ENCODE measurements around the gene KCNQ1OT1.

KCNQ1OT1 gene

DNA sequence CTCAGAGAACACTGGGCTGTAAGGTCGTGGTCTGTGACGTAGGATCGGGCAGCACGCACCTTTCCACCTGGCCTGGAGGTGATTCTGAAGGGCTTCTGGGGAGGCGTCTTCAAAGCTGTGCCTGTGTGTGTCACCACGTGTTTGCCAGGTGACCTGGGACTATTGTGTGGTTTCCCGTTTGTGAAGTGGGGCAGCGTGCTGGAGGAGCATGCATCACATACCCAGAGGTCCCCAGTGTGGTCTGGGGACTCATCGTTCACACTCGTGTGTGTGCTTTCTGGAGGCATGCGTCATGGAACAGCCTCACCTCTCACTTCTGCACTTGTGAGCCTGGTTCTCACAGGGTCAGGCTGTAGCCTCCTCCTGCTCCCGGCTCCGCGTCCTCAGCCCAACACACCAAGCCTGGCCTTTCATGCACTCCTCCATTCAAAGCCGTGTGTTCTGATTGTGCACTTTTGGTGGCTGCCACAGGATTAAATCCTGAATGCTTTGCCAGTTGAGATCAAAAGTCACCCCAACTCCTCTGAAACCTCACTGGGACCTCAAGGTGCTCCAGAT lies 106.3 kb downstream of the KCNQ1OT1 start:
- no peaks in the 10 kb centered on the region for H3K36me3 Mint-ChIP-seq (ENCODE audit: low read depth)

DNA sequence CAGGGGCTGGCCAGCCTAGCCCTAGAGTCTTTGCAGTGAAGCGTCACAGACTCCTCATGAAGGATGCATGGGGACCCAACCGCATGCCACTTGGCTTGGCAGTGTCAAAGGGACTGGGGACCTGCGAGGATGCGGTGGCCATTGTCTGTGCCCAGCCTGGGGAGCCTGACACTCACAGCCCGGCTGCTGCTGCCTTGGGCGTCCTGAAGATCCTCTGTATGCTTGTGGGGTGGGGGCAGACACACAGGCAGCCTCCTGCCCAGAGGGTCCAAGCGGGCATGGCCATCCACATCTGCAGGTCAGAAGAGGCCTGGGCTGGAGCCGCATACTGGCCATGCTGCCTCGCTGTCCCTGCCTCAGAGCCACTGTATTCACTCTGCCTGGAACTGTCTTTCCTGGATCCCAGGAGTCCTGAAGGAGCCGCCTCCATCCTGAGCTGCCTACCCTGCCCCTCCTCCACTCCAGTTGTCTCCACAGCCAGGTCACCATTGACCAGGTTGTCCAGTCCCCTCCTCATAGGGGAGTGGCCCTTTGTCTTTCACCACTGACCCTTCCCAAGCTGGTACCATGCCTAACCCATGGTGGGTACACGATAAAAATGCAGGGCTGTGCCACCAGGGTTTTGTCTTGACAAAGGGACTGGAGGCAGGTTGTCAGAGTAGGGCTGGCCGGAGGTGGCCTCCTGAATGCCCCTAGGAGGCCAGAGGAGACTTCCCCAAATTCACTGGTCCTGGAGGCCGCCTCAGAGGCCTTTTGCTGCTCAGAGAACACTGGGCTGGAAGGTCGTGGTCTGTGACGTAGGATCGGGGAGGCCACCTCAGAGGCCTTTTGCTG lies 107.0 kb downstream of the KCNQ1OT1 start:
- Mint-ChIP-seq H3K27ac (no peak overlapping the region), H3K4me3 (no peak overlapping the region), H3K36me3 (ENCODE audit: low read depth) (no peaks in the 10 kb centered on the region), H3K27me3 (ENCODE audit: low read depth) (no peaks in the 10 kb centered on the region), H3K4me1 (ENCODE audit: low read depth) (no peaks in the 10 kb centered on the region), H3K9me3 (peaks cover 7% of the 10 kb centered on the region)

More for the DNA sequence above, 106.3 kb downstream of the KCNQ1OT1 start:
- Mint-ChIP-seq H3K4me3 (no peak overlapping the region), H3K9me3 (peaks cover 7% of the 10 kb centered on the region), H3K27me3 (ENCODE audit: low read depth) (no peaks in the 10 kb centered on the region), H3K27ac (no peak overlapping the region), H3K4me1 (ENCODE audit: low read depth) (no peaks in the 10 kb centered on the region)

DNA sequence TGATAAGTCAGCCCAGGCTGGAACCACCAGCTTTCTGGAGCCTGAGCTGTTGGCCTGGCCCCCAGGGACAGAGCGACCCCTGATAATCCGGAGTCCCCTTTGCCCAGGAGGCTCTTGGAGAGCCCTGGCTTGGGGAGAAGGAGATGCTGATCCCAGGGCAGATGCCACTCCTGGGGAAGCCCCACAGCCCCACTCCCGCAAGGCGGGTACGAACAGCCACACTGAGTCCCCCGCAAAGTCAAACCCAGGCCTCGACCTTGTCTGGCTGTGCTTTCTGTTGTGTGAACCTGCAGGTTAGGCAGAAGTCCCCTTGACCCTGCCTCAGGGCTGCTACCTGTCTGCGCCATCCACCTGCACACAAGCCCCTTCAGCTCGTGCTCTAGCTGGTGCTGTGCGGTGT lies 108.0 kb downstream of the KCNQ1OT1 start:
- no peaks in the 10 kb centered on the region for H3K36me3 Mint-ChIP-seq (ENCODE audit: low read depth)
- no peaks in the 10 kb centered on the region for H3K9me3 Mint-ChIP-seq
- H3K4me1 Mint-ChIP-seq (ENCODE audit: low read depth) = no peaks in the 10 kb centered on the region
- H3K27me3 Mint-ChIP-seq (ENCODE audit: low read depth) = no peaks in the 10 kb centered on the region
- no peak overlapping the region for H3K27ac Mint-ChIP-seq
- no peak overlapping the region for H3K4me3 Mint-ChIP-seq

DNA sequence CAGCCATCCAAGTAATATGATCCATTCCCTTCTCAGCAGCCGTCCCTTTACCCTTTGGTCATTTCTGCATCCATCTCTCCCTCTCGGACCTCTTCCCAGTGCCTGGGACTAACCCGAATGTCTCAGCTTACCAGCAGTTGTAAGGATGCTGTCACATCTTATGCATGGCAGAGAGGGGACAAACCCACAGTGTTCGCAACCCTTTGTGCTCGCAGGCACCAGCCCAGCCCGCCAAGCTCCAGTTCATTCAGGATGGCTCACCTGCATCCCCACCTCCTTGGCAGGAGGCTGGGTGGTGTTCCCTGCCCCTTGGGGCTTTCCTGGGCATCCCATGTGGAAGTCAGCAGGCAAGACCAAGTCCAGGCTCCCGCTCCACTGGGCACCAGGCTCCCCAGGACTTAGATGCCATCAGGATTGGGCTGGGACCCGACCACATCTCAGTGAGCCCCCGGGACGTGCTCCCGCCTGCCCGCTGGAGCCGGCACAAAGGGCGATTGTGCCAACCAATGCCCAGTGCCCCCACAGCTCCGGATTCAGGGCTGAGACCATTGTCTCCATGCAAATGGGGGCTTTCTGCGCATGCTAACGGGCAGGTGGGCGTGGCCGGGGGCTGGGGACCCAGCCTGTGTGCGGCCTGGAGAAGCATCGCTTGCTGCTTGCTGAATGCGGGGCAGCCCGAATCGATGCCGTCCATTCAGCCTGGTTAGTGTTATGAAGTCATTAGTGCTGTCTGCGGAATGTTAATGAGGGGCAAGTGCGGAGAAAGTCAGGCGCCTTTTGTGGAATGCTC lies 108.6 kb downstream of the KCNQ1OT1 start:
- no peaks in the 10 kb centered on the region for H3K27me3 Mint-ChIP-seq (ENCODE audit: low read depth)
- no peak overlapping the region for H3K27ac Mint-ChIP-seq
- H3K9me3 Mint-ChIP-seq = no peaks in the 10 kb centered on the region
- no peaks in the 10 kb centered on the region for H3K36me3 Mint-ChIP-seq (ENCODE audit: low read depth)
- H3K4me3 Mint-ChIP-seq = no peak overlapping the region
- no peaks in the 10 kb centered on the region for H3K4me1 Mint-ChIP-seq (ENCODE audit: low read depth)

DNA sequence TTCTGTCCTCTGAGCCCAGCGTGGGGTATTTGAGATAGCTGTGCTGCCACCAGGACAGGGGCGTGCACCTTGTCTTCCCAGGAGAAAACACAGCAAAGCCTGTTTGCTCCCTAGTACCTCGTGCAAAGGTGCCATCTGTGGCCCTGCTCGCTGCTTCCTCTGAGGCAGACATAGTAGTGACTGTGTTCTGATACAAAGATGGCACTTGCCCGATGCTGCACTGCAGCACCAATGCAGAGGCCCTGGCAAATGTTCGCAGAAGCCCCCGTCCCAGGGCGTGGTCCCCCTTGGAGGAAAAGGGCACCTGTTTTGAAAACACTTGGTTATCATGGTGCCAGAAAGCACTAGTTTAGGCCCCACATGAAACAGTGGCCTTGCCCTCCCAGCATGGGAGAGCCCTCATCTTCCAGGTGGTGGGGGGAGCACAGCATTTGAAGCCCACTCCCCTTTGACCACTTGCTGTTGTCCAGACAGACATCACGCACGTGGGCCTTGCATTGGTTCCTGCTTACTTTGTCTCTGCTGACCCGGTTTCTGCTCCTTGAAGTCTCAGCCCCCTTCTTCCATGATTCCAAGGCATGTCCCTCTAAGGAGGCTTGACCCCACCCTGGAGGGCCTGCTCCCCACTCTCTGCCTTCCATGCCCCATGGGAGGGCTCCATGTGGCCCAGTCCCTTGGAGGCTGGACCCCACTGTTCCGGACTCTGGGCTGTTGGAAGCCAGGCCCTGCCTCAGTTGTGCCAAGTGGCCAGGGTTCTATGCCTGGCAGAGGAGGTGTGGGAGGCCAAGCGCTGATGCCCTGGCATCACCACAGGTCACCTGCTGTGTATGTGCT lies 109.4 kb downstream of the KCNQ1OT1 start:
- no peaks in the 10 kb centered on the region for H3K27me3 Mint-ChIP-seq (ENCODE audit: low read depth)
- no peaks in the 10 kb centered on the region for H3K4me1 Mint-ChIP-seq (ENCODE audit: low read depth)
- H3K36me3 Mint-ChIP-seq (ENCODE audit: low read depth) = no peaks in the 10 kb centered on the region
- no peak overlapping the region for H3K4me3 Mint-ChIP-seq
- H3K27ac Mint-ChIP-seq = no peak overlapping the region
- no peaks in the 10 kb centered on the region for H3K9me3 Mint-ChIP-seq

DNA sequence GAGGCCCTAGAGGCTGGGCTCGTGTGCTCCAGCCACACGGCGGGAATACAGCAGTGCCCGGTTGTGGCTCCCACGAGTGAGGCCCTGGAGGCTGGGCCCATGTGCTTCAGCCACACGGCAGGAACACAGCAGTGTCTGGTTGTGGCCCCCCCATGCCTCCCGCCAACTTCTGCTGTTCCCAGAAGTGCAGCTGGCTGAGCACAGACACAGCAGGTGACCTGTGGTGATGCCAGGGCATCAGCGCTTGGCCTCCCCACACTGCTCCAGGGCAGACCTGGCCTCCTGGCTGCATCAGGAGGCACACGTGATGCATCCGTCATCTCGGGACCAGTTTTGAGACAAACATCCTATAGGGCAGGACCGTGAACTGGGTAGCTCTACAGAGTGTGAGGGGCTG lies 110.3 kb downstream of the KCNQ1OT1 start:
- Mint-ChIP-seq H3K36me3 (ENCODE audit: low read depth) (no peaks in the 10 kb centered on the region), H3K27ac (no peak overlapping the region), H3K9me3 (no peaks in the 10 kb centered on the region), H3K27me3 (ENCODE audit: low read depth) (no peaks in the 10 kb centered on the region), H3K4me3 (no peak overlapping the region), H3K4me1 (ENCODE audit: low read depth) (no peaks in the 10 kb centered on the region)

DNA sequence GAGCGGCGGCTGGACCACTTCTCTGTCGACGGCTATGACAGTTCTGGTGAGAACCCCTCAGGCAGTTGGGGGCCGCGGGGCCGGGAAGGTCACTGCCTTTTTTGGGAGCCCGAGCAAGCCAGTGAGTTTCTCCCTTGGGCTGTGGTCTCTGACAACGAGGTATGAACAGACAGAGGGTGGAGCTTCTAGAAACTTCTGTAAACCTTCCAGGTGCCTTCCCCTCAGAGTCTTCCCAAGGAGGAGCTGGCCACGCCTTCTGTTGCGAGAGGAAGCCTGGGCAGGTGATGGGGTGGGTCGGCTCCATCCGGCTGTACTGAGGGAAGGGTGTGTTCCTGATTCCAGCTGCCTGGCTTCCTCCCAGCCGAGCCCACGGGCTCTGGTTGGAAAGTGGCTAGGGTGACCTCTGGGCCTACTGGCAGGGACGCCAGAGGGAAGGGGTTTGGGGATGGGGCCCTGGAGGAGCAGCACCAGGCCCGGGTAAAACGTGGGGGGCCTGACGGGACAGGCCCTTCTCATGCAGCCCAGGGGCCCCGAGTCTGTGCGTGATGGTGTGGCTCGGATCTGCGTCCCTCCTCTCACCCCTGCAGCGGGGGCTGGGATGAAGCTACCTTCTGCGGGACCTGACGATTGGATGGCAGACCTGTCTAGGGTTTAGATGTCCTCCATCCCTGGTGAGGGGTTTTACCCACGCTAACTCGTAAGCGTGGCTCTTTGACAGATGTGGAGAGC lies 110.8 kb downstream of the KCNQ1OT1 start:
- no peaks in the 10 kb centered on the region for H3K4me1 Mint-ChIP-seq (ENCODE audit: low read depth)
- no peaks in the 10 kb centered on the region for H3K36me3 Mint-ChIP-seq (ENCODE audit: low read depth)
- no peaks in the 10 kb centered on the region for H3K9me3 Mint-ChIP-seq
- no peak overlapping the region for H3K4me3 Mint-ChIP-seq
- H3K27ac Mint-ChIP-seq = no peak overlapping the region
- no peaks in the 10 kb centered on the region for H3K27me3 Mint-ChIP-seq (ENCODE audit: low read depth)

DNA sequence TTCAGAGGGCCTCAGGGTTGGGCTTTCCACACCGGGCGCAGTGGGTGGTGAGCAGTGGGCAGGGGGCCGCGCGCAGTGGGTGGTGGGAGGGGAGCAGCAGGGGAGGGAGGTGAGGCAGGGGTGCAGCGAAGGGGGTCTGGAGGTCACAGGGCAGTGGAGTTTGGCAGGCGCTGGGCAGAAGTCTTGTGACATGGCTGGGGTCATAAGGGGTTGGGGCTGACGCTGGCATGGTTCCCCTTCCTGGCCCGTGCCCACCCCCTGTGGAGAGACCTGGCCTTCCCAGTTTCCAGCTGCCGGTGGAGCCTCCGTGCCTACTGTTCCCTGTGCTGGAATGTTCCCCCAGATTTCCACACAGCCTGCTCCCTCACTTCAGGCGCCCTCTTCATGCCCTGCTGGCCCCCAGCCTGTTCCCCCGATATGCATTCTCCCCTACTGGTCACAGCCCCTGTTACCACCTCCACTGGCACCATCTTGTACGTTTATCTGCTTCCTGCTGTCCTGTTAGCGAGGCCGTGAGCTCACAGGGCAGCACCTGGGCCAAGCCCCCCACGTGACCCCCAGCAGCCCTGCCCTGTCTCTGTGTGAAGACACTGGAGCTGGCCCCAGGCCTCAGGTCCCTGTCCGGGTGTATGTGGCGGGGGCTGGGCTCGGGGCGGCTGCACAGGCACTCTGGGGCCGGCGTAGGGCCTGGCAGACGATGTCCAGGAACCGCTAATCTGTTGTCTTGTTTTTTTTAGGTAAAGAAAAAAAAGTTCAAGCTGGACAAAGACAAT lies 111.6 kb downstream of the KCNQ1OT1 start:
- Mint-ChIP-seq H3K4me1 (ENCODE audit: low read depth) (no peaks in the 10 kb centered on the region), H3K27me3 (ENCODE audit: low read depth) (no peaks in the 10 kb centered on the region), H3K4me3 (no peak overlapping the region), H3K36me3 (ENCODE audit: low read depth) (no peaks in the 10 kb centered on the region), H3K27ac (no peak overlapping the region), H3K9me3 (no peaks in the 10 kb centered on the region)

DNA sequence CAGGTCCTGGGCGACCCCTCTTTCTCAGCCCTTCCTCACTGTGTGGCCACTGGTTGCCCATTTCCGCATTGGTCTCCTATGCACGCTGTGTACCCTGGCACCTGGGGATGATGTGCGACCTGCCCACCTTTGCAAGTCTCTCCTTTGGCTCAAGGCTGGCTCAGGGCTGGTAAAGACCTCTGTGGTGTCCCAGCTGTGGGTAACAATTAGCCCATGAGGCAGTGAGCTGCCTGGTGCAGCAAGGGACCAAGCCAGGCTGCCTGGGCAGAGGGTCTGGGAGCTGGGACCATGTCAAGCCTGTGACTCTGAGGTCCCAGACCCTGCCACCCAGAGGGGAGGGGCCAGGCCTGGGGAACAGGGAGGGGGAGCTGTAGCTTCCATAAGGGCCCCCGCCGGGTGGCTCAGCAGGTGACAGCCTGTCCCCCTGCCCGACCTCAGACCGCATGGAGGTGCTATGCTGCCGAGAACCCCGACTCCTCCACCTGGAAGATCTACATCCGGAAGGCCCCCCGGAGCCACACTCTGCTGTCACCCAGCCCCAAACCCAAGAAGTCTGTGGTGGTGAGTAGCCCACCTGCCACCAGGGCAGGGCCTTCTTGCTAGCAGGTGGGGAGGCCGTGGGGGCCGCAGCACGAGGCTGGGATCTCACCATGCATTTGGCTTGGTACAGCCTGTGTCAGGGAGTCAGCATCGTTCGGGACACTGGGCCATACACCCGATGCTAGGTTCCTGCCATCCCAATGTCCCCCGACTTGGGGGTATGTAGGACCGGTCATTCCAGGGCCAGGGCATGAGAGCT lies 112.5 kb downstream of the KCNQ1OT1 start:
- no peaks in the 10 kb centered on the region for H3K9me3 Mint-ChIP-seq
- no peaks in the 10 kb centered on the region for H3K27me3 Mint-ChIP-seq (ENCODE audit: low read depth)
- no peak overlapping the region for H3K27ac Mint-ChIP-seq
- no peak overlapping the region for H3K4me3 Mint-ChIP-seq
- no peaks in the 10 kb centered on the region for H3K4me1 Mint-ChIP-seq (ENCODE audit: low read depth)
- H3K36me3 Mint-ChIP-seq (ENCODE audit: low read depth) = no peaks in the 10 kb centered on the region

DNA sequence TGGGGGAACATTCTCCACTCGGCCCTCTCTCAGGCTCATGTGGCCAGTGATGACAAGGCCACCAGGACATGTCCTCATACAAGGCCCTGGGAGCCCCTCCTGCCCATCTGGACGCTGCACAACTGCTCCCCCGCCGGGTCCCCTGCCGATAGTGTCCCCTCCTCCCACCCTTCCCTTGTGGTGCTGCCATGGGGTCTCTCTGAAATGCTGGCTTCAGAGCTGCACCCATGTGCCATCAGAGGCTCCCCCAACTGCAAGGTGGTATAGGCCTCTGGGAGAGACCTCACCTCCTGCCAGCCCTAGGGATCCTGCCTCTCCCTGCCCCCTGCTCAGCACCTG lies 113.0 kb downstream of the KCNQ1OT1 start:
- Mint-ChIP-seq H3K4me3 (no peak overlapping the region), H3K4me1 (ENCODE audit: low read depth) (no peaks in the 10 kb centered on the region), H3K36me3 (ENCODE audit: low read depth) (no peaks in the 10 kb centered on the region), H3K27ac (no peak overlapping the region), H3K27me3 (ENCODE audit: low read depth) (no peaks in the 10 kb centered on the region), H3K9me3 (no peaks in the 10 kb centered on the region)

DNA sequence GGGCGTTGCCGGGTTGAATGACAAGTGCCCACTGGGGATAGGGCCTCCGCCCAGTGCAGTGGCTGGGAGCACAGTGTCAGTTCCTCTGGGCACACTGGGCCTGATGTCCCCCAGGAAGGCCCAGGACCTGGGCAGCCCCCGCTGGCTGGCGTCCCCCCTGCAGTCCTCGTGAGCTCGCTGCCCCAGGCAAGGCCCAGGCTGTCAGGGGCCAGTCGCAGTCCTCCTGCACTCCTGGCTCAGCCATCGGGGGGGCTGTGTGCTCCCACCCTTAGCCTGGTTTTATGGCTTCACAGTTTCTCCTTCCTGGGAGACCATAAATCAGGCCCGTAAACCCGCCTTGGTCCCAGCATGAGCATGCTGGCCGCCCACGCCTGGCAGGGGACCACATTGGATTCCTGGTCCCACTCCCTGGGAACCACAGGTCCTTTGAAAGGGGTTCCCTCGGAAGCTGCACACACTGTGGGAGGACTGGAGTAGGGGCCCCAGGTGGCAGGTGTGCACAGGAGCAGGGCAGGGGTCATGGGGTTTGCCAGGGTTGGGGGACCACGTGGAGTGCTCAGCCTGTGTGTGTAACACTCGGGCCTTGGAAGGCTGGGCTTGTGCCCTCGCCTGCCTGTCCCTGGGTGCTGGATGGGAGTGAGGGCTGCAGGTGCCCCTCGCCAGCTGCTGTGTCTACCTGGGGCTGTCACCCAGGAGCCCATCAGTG lies 113.6 kb downstream of the KCNQ1OT1 start:
- Mint-ChIP-seq H3K4me3 (no peak overlapping the region), H3K4me1 (ENCODE audit: low read depth) (no peaks in the 10 kb centered on the region), H3K9me3 (no peaks in the 10 kb centered on the region), H3K27ac (no peak overlapping the region), H3K27me3 (ENCODE audit: low read depth) (no peaks in the 10 kb centered on the region), H3K36me3 (ENCODE audit: low read depth) (no peaks in the 10 kb centered on the region)

DNA sequence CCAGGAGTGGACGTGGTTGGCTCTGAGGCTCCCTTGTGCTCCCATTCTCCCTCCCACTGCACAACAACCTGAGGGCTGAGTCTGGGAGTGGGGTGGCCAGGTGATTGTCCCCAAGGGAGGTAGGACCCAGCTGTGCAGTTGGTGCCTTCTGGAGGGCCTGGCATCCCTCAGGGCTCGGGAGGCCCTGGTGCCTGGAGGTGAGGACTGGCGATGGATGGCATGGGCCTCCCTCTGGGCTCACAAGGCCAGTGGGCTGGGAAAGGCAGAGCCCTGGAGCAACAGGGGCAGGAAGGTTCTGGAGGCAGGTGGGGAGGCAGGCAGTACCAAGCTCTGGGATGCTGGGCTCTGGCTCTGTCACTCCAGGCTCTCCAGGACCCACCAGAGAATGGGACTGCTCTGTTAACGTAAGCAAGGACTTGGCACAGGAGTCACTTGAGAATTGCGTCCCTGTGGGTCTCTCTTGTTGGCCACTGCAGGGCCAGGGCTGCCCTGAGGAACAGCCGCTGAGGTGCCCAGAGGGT lies 114.2 kb downstream of the KCNQ1OT1 start:
- H3K4me1 Mint-ChIP-seq (ENCODE audit: low read depth) = no peaks in the 10 kb centered on the region
- no peak overlapping the region for H3K27ac Mint-ChIP-seq
- no peaks in the 10 kb centered on the region for H3K9me3 Mint-ChIP-seq
- H3K4me3 Mint-ChIP-seq = no peak overlapping the region
- H3K27me3 Mint-ChIP-seq (ENCODE audit: low read depth) = no peaks in the 10 kb centered on the region
- H3K36me3 Mint-ChIP-seq (ENCODE audit: low read depth) = no peaks in the 10 kb centered on the region

All from T-helper 1 cell treated with Interleukin-12 subunit alpha and Interleukin-12 subunit beta and Interleukin-4 antibody, amounts not matched to agents 30 μg/mL and 1 μg/mL, for 36 hours (primary cell).